Suprapubic skin (tissue), 4 donors: ENCODE results near the gene KCTD20.
"Not testable (repeated sequence)": the region's sequence is repeated elsewhere in the genome, so short reads cannot be mapped to it uniquely, and the experiment has no call there.

Experiments used
- POLR2A ChIP-seq, 2 donors: fragments of 450-650 bp; IDR thresholded peaks; one replicate each; pipeline ENCODE4 v1.6.1; 2017; ENCODE audit warnings: antibody characterized with exemption in 2 of 2, mild to moderate bottlenecking in 2 of 2, moderate library complexity in 2 of 2
- POLR2AphosphoS5 ChIP-seq, 3 donors: sonication (generic); formaldehyde crosslinking; IDR thresholded peaks; one replicate each; pipeline ENCODE4 v1.6.1; 2017; ENCODE audit warnings: antibody characterized with exemption in 3 of 3
- TF ChIP-seq, protein P1 (sequence below), 2 donors: fragments of 200-600 bp in 1 of 2; fragments of 450-650 bp in 1 of 2; sonication (generic) in 1 of 2; IDR thresholded peaks; one replicate each; pipeline ENCODE4 v1.5.1; 2016 to 2019; ENCODE audit warnings: antibody characterized with exemption in 2 of 2, mild to moderate bottlenecking in 1 of 2, moderate library complexity in 1 of 2

DNA sequence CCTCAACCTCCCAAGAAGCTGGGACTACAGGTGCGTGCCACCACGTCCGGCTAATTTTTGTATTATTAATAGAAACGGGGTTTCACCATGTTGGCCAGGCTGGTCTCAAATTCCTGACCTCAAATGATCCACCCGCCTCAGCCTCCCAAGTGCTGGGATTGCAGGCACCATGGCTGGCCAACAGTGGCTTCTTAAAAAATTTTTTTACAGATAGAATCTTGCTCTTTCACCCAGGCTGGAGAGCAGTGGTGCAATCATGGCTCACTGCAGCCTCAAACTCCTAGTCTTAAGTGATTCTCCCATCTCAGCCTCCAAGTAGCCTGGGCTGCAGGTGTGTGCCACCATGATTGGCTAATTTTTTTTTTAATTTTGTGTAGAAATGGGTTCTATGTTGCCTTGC is 40.5 kb downstream of the KCTD20 start:
- not testable (repeated sequence) for TF ChIP-seq POLR2AphosphoS5, POLR2A (IDR thresholded peaks at IDR 0.05)
- TF ChIP-seq, protein P1, sequence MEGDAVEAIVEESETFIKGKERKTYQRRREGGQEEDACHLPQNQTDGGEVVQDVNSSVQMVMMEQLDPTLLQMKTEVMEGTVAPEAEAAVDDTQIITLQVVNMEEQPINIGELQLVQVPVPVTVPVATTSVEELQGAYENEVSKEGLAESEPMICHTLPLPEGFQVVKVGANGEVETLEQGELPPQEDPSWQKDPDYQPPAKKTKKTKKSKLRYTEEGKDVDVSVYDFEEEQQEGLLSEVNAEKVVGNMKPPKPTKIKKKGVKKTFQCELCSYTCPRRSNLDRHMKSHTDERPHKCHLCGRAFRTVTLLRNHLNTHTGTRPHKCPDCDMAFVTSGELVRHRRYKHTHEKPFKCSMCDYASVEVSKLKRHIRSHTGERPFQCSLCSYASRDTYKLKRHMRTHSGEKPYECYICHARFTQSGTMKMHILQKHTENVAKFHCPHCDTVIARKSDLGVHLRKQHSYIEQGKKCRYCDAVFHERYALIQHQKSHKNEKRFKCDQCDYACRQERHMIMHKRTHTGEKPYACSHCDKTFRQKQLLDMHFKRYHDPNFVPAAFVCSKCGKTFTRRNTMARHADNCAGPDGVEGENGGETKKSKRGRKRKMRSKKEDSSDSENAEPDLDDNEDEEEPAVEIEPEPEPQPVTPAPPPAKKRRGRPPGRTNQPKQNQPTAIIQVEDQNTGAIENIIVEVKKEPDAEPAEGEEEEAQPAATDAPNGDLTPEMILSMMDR (IDR thresholded peaks at IDR 0.05): not testable (repeated sequence)
